MM.1S (cell line): ENCODE measurements around the gene ZNF687.
A peak's percentile ranks its signal among the peaks of the same experiment; 100 is the strongest.

Experiments
- DNase-seq: peaks from one replicate; pipeline ENCODE4 v3.0.0-alpha.2; 2015
- H2AFZ ChIP-seq: fragments of 300-600 bp; sonication (generic); 2 replicates; pipeline ENCODE4 v1.6.0; 2016; ENCODE audit warnings: antibody characterized with exemption, low read length
- H3F3A ChIP-seq: fragments of 300-600 bp; sonication (generic); 2 replicates; pipeline ENCODE4 v1.6.1; 2016; ENCODE audit warnings: mild to moderate bottlenecking, antibody characterized with exemption, low read length, moderate library complexity, mixed read lengths; ENCODE audit not compliant: insufficient read depth
- H3K27ac ChIP-seq: fragments of 300-600 bp; sonication (generic); 2 replicates; pipeline ENCODE4 v1.5.1; 2016; ENCODE audit warnings: mild to moderate bottlenecking, low read length
- H3K27me3 ChIP-seq: fragments of 300-600 bp; sonication (generic); replicated peaks from 2 replicates; pipeline ENCODE4 v1.6.0; 2016; ENCODE audit warnings: low read length; ENCODE audit not compliant: insufficient read depth
- H3K36me3 ChIP-seq: fragments of 300-600 bp; sonication (generic); replicated peaks from 2 replicates; pipeline ENCODE4 v1.6.1; 2016; ENCODE audit warnings: mild to moderate bottlenecking, low read length, mixed read lengths; ENCODE audit not compliant: insufficient read depth
- H3K4me1 ChIP-seq: fragments of 300-600 bp; sonication (generic); 2 replicates; pipeline ENCODE4 v1.6.1; 2016; ENCODE audit warnings: low read length, mixed read lengths
- H3K4me2 ChIP-seq: fragments of 300-600 bp; sonication (generic); 2 replicates; pipeline ENCODE4 v1.6.0; 2016; ENCODE audit warnings: low read depth, low read length
- H3K4me3 ChIP-seq: fragments of 300-600 bp; sonication (generic); 2 replicates; pipeline ENCODE4 v1.5.1; 2016; ENCODE audit warnings: low read length, mixed read lengths
- H3K79me2 ChIP-seq: fragments of 300-600 bp; sonication (generic); 2 replicates; pipeline ENCODE4 v1.6.1; 2016; ENCODE audit warnings: mixed run types, low read length, mixed read lengths
- H3K9ac ChIP-seq: fragments of 300-600 bp; sonication (generic); 2 replicates; pipeline ENCODE4 v1.6.1; 2016; ENCODE audit warnings: low read length, mixed read lengths
- H3K9me2 ChIP-seq: fragments of 300-600 bp; sonication (generic); replicated peaks from 2 replicates; pipeline ENCODE4 v1.6.1; 2016; ENCODE audit warnings: mild to moderate bottlenecking, low read length, mixed read lengths; ENCODE audit not compliant: insufficient read depth
- H3K9me3 ChIP-seq: fragments of 300-600 bp; sonication (generic); replicated peaks from 2 replicates; pipeline ENCODE4 v1.6.1; 2016; ENCODE audit warnings: mild to moderate bottlenecking, low read length, mixed read lengths; ENCODE audit not compliant: insufficient read depth
- H4K20me1 ChIP-seq: fragments of 300-600 bp; sonication (generic); 2 replicates; pipeline ENCODE4 v1.6.1; 2016; ENCODE audit warnings: mild to moderate bottlenecking, low read length, moderate library complexity, mixed read lengths; ENCODE audit not compliant: insufficient read depth
- CTCF ChIP-seq: fragments of 300-600 bp; sonication (generic); IDR thresholded peaks from 2 replicates; pipeline ENCODE4 v1.5.1; 2016; ENCODE audit warnings: antibody characterized with exemption, low read length, mixed read lengths
- EZH2 ChIP-seq: fragments of 300-600 bp; sonication (generic); optimal IDR thresholded peaks from 2 replicates; pipeline ENCODE3; 2017; ENCODE audit warnings: low read depth, mild to moderate bottlenecking, antibody characterized with exemption, low read length, mixed read lengths
- EZH2phosphoT487 ChIP-seq: fragments of 300-600 bp; sonication (generic); IDR thresholded peaks from 2 replicates; pipeline ENCODE4 v1.6.1; 2018; ENCODE audit warnings: antibody characterized with exemption, low read length

ZNF687 gene

GRCh38 chr1:151281969-151282882 is at the start of gene ZNF687:
Gene ZNF687, plus strand, starts transcription at chr1:151282299. Its CDS starts 3,993 bp downstream, at chr1:151286292.
- no peaks in the 10 kb centered on the region for H3K9me3 ChIP-seq
- no peaks in the 10 kb centered on the region for H3K27me3 ChIP-seq
- DNase-seq, result peak; percentile 100
- H3K79me2 ChIP-seq, result peaks cover 33% of the 10 kb centered on the region
- H3K4me3 ChIP-seq, result peak within 1 kb of the TSS; percentile 96
- H2AFZ ChIP-seq, result peak within 1 kb of the TSS; percentile 87
- peaks cover 10% of the 10 kb centered on the region for H3K4me1 ChIP-seq
- TF ChIP-seq EZH2phosphoT487, result no peak
- TF ChIP-seq CTCF, result no peak
- TF ChIP-seq EZH2, result no peak
- no peaks in the 10 kb centered on the region for H4K20me1 ChIP-seq
- no peaks in the 10 kb centered on the region for H3K36me3 ChIP-seq
- H3K9me2 ChIP-seq, result no peaks in the 10 kb centered on the region
- peak within 1 kb of the TSS; percentile 98 for H3K4me2 ChIP-seq
- peaks cover 14% of the 10 kb centered on the region for H3F3A ChIP-seq
- peak within 1 kb of the TSS; percentile 83 for H3K27ac ChIP-seq
- H3K9ac ChIP-seq, result peak within 1 kb of the TSS; percentile 89

GRCh38 chr1:151235235-151235634 is 46.9 kb upstream of the ZNF687 start:
- Histone ChIP-seq H3F3A (no peaks in the 10 kb centered on the region), H3K36me3 (peaks cover 21% of the 10 kb centered on the region)
- no peak for TF ChIP-seq EZH2phosphoT487
- no peak for TF ChIP-seq CTCF
- TF ChIP-seq EZH2, result no peak

GRCh38 chr1:151237678-151238466 is 44.2 kb upstream of the ZNF687 start:
- H3K79me2 ChIP-seq, result no peaks in the 10 kb centered on the region; the same call in 1 of the 2 replicates
- no peak overlapping the region; the same call in 1 of the 2 replicates for H3K27ac ChIP-seq
- H4K20me1 ChIP-seq, result no peaks in the 10 kb centered on the region
- no peak overlapping the region for H3K9ac ChIP-seq
- no peaks in the 10 kb centered on the region for H3F3A ChIP-seq
- peaks cover 24% of the 10 kb centered on the region; the same call in 1 of the 2 replicates for H3K36me3 ChIP-seq
- no peak overlapping the region for H2AFZ ChIP-seq
- H3K4me1 ChIP-seq, result peaks cover 5% of the 10 kb centered on the region
- no peak overlapping the region for H3K4me3 ChIP-seq
- H3K9me3 ChIP-seq, result no peaks in the 10 kb centered on the region
- H3K4me2 ChIP-seq, result no peak overlapping the region
- TF ChIP-seq CTCF (no peak), EZH2phosphoT487 (no peak), EZH2 (no peak)
- no peaks in the 10 kb centered on the region for H3K9me2 ChIP-seq
- DNase-seq, result no peak
- no peaks in the 10 kb centered on the region for H3K27me3 ChIP-seq

More at GRCh38 chr1:151235235-151235634, 46.9 kb upstream of the ZNF687 start:
- no peak overlapping the region for H3K4me2 ChIP-seq
- no peaks in the 10 kb centered on the region for H4K20me1 ChIP-seq
- H3K79me2 ChIP-seq, result peaks cover 3% of the 10 kb centered on the region; the same call in 1 of the 2 replicates
- H3K4me3 ChIP-seq, result no peak overlapping the region
- peaks cover 5% of the 10 kb centered on the region for H3K4me1 ChIP-seq
- H3K9me2 ChIP-seq, result no peaks in the 10 kb centered on the region
- no peak overlapping the region for H2AFZ ChIP-seq
- no peaks in the 10 kb centered on the region for H3K27me3 ChIP-seq
- DNase-seq, result no peak
- no peaks in the 10 kb centered on the region for H3K9me3 ChIP-seq
- H3K27ac ChIP-seq, result no peak overlapping the region
- H3K9ac ChIP-seq, result no peak overlapping the region
